ENCODE measurements around the gene RAB20.
"Not testable (repeated sequence)": the region's sequence is repeated elsewhere in the genome, so short reads cannot be mapped to it uniquely, and the experiment has no call there.

The RAB20 gene

DNA sequence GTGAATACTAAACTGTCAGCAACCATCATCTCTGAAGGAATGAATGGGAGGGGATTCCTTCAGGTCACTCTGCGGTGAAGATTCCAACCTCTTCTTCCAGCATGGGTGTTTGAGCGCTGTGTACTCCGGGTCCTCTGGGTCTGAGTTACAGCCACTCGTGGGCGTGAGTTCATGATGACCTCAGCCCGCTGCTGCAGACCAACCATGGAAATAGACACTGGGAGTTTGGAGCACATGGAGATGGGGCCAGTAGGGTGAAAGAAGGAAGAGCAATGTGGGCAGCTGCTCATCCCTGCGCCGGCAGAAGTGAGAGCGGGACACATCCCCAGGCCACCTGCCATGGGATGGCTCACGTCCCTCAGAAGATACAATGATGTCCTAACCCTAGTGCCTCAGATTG is 16.8 kb upstream of the RAB20 start:
- Histone ChIP-seq H3K27ac (no peak overlapping the region), H3K9ac (ENCODE audit: insufficient read length) (no peak overlapping the region), H3K36me3 (ENCODE audit: insufficient read depth, low read length) (no peaks in the 10 kb centered on the region), H3K4me3 (no peak overlapping the region), H3K9me3 (ENCODE audit: low read depth, low read length) (no peaks in the 10 kb centered on the region)
- no peak for DNase-seq (ENCODE audit: low read depth, low spot score)
- TF ChIP-seq EZH2 (IDR thresholded peaks at IDR 0.05) = no peak
- TF ChIP-seq POLR2AphosphoS5 (IDR thresholded peaks at IDR 0.05; ENCODE audit: borderline replicate concordance, low read depth, low read length) = no peak
- no peak for TF ChIP-seq FOXP2 (optimal IDR thresholded peaks at IDR 0.05; ENCODE audit: control extremely low read depth, extremely low read length, insufficient read depth)

DNA sequence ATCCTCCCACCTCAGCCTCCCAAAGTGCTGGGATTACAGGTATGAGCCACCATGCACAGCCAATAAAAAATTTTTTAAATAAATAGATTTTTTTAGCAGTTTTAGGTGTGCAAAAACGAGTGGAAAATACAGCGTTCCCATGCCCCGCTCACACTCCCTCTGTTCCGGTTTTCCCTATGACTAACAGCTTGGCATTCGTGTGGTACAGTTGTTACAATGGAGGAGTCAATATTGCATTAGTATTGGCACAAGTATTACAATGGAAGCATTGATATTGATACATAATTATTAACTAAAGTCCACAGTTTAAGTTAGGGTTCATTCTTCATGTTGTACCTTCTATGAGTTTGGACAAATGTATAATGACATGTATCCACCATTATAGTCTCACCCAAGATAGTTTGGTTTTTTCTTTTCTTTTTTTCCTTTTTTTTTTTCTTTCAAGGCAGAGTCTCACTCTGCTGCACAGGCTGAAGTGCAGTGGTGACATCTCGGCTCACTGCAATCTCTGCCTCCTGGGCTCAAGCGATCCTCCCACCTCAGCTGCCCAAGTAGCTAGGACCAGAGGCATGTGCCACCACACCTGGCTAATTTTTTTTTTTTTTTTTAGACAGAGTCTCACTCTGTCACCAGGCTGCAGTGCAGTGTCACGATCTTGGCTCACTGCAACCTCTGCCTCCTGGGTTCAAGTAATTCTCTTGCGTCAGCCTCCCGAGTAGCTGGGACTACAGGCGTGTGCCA is 15.4 kb upstream of the RAB20 start:
- Histone ChIP-seq H3K27ac (no peak overlapping the region), H3K9me3 (ENCODE audit: low read depth, low read length) (no peaks in the 10 kb centered on the region), H3K36me3 (ENCODE audit: insufficient read depth, low read length) (no peaks in the 10 kb centered on the region), H3K9ac (ENCODE audit: insufficient read length) (no peak overlapping the region), H3K4me3 (no peak overlapping the region)
- no peak for DNase-seq (ENCODE audit: low read depth, low spot score)
- TF ChIP-seq POLR2AphosphoS5 (IDR thresholded peaks at IDR 0.05; ENCODE audit: borderline replicate concordance, low read depth, low read length) = no peak
- no peak for TF ChIP-seq EZH2 (IDR thresholded peaks at IDR 0.05)
- no peak for TF ChIP-seq FOXP2 (optimal IDR thresholded peaks at IDR 0.05; ENCODE audit: control extremely low read depth, extremely low read length, insufficient read depth)

DNA sequence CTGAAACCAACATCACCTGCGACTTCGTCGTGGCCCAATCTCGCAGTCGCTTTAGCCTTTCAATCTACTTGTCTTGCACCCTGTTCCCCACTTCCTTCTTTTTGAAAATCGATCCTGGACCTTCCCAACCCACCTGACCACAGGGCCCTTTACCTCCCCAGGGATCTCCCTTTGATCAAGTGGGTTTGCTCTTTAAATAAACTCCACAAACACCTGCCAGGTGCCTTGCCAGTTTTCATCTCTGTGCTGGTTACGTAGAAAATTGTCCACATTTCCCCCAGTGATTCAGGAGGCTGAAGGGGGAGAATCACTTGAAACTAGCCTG is 14.5 kb upstream of the RAB20 start:
- H3K9ac ChIP-seq (ENCODE audit: insufficient read length) = no peak overlapping the region
- DNase-seq (ENCODE audit: low read depth, low spot score) = no peak
- no peak for TF ChIP-seq POLR2AphosphoS5 (IDR thresholded peaks at IDR 0.05; ENCODE audit: borderline replicate concordance, low read depth, low read length)
- TF ChIP-seq FOXP2 (optimal IDR thresholded peaks at IDR 0.05; ENCODE audit: control extremely low read depth, extremely low read length, insufficient read depth) = no peak
- TF ChIP-seq EZH2 (IDR thresholded peaks at IDR 0.05) = no peak
- no peak overlapping the region for H3K4me3 ChIP-seq
- H3K36me3 ChIP-seq (ENCODE audit: insufficient read depth, low read length) = no peaks in the 10 kb centered on the region
- no peaks in the 10 kb centered on the region for H3K9me3 ChIP-seq (ENCODE audit: low read depth, low read length)
- H3K27ac ChIP-seq = no peak overlapping the region

DNA sequence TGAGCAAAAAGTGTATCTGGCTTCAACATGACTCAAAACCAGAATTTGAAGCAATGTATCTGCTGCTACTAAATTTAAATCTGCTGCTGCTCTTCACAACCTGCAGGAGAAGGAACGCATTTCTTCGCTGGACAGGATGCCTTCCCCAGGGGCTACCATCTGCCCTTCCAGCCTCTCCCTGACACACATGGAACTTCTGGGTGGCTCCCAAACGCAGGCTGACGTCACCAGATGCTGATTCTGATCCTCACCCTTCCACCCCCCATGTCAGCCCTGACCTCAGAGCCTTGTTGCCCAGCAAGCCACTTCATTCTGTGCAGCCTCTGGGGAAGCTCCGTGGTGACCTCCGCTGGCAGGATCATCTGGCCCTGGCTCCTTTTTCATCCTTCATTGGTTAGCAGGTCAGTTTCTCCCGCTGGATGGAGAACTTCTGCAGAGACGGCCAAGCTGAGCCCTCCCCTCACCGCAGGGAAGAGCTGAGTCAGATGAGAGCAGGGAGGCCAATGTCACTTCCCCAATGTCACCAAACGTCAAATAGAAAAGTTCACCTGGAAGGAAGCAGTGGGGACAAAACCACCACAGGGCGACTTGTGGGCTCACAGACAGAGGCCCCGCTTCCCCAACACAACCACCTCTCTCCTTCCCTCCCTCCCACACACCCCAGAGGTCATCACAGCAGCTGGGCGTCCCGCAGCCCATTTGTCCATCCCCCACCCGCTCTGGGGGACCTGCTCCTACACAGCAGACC is 14.0 kb upstream of the RAB20 start:
- Histone ChIP-seq H3K36me3 (ENCODE audit: insufficient read depth, low read length) (no peaks in the 10 kb centered on the region), H3K27ac (no peak overlapping the region), H3K9ac (ENCODE audit: insufficient read length) (no peak overlapping the region), H3K4me3 (no peak overlapping the region), H3K9me3 (ENCODE audit: low read depth, low read length) (no peaks in the 10 kb centered on the region)
- no peak for DNase-seq (ENCODE audit: low read depth, low spot score)
- TF ChIP-seq EZH2 (IDR thresholded peaks at IDR 0.05) = no peak
- no peak for TF ChIP-seq POLR2AphosphoS5 (IDR thresholded peaks at IDR 0.05; ENCODE audit: borderline replicate concordance, low read depth, low read length)
- TF ChIP-seq FOXP2 (optimal IDR thresholded peaks at IDR 0.05; ENCODE audit: control extremely low read depth, extremely low read length, insufficient read depth) = no peak

DNA sequence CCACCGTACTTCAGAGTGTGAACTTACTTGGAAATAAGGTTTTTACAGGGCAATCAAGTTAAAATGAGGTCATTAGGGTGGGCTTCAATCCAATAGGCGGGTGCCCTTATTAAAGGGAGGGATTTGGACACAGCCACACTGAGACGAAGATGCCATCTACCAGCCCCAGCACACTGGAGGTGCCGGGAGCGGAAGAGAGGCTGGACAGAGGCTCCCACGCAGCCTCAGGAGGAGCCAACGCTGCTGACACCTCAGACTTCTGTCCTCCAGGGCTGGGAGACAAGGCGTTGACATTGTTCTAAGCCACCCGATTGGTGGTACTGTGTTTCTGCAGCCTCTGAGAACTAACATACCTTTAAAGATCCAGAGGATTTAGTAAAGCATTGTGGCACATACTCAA is 12.6 kb upstream of the RAB20 start:
- Histone ChIP-seq H3K4me3 (no peak overlapping the region), H3K27ac (no peak overlapping the region), H3K36me3 (ENCODE audit: insufficient read depth, low read length) (no peaks in the 10 kb centered on the region), H3K9me3 (ENCODE audit: low read depth, low read length) (no peaks in the 10 kb centered on the region), H3K9ac (ENCODE audit: insufficient read length) (no peak overlapping the region)
- no peak for TF ChIP-seq FOXP2 (optimal IDR thresholded peaks at IDR 0.05; ENCODE audit: control extremely low read depth, extremely low read length, insufficient read depth)
- no peak for TF ChIP-seq POLR2AphosphoS5 (IDR thresholded peaks at IDR 0.05; ENCODE audit: borderline replicate concordance, low read depth, low read length)
- no peak for TF ChIP-seq EZH2 (IDR thresholded peaks at IDR 0.05)
- no peak for DNase-seq (ENCODE audit: low read depth, low spot score)

DNA sequence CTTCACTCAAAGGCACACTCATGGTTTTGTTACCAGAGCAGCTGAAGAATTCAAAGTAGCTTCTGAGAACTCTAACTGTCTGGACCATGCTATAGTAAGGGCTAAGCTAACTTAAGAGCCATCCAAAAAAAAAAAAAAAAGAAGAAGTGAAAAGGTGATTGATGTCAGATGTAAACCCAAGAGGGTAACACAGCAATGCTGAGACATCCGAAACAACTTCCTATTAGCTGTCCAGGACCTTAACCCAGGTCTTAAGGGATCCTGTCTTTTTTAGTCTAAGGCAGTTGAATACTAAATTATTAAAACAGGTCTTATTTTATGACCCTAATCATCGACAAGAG is 11.2 kb upstream of the RAB20 start:
- no peak overlapping the region for H3K27ac ChIP-seq
- no peaks in the 10 kb centered on the region for H3K9me3 ChIP-seq (ENCODE audit: low read depth, low read length)
- no peak overlapping the region for H3K4me3 ChIP-seq
- no peak for DNase-seq (ENCODE audit: low read depth, low spot score)
- TF ChIP-seq EZH2 (IDR thresholded peaks at IDR 0.05) (no peak), FOXP2 (optimal IDR thresholded peaks at IDR 0.05; ENCODE audit: control extremely low read depth, extremely low read length, insufficient read depth) (no peak)
- H3K9ac ChIP-seq (ENCODE audit: insufficient read length) = no peak overlapping the region
- H3K36me3 ChIP-seq (ENCODE audit: insufficient read depth, low read length) = no peaks in the 10 kb centered on the region

DNA sequence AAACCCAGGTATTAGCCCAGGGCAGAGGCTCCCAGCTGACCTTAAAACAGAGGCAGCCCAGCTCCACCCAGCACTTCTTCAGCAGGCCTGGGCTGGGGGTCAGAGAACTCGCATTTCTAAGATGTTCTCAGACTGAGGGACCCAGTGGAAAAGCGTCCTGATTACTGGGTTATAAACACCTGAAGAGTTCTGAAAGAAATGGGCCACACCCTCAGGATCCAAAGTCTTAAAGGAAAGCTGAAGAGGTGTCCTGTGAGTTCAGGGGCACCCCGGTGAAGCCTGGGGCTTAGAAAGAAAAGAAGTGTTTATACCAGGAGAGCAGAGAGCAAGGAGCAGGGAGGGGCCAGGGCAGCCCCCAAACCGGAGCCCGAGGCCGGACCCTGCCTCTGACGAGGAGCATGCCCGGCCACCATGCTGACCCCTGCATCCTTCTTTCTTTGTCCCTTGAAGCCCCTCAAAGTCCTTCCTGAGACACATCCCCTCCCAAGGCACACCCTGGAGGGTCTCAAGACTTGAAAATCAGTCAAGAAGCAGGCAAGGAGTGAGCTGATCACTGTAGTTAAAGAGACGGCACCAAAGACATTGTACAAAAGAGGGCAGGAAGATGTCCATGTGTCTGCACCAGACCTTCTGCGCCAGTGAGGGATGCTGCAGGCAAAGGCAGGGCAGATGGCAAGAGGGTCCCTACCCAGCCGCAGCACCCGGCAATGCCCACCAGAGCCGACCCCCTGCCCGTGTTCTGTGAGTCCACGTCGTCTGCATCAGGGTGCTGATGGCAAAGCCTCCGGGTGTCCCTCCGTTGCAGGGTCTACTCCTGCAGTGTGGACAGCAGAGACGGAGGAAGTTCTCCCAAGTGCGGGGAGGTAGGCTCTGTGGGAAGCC is 10.6 kb upstream of the RAB20 start:
- DNase-seq (ENCODE audit: low read depth, low spot score) = no peak
- H3K9ac ChIP-seq (ENCODE audit: insufficient read length) = no peak overlapping the region
- H3K4me3 ChIP-seq = no peak overlapping the region
- H3K36me3 ChIP-seq (ENCODE audit: insufficient read depth, low read length) = no peaks in the 10 kb centered on the region
- TF ChIP-seq POLR2AphosphoS5 (IDR thresholded peaks at IDR 0.05; ENCODE audit: borderline replicate concordance, low read depth, low read length) (no peak), FOXP2 (optimal IDR thresholded peaks at IDR 0.05; ENCODE audit: control extremely low read depth, extremely low read length, insufficient read depth) (no peak), EZH2 (IDR thresholded peaks at IDR 0.05) (no peak)
- no peaks in the 10 kb centered on the region for H3K9me3 ChIP-seq (ENCODE audit: low read depth, low read length)
- no peak overlapping the region for H3K27ac ChIP-seq

DNA sequence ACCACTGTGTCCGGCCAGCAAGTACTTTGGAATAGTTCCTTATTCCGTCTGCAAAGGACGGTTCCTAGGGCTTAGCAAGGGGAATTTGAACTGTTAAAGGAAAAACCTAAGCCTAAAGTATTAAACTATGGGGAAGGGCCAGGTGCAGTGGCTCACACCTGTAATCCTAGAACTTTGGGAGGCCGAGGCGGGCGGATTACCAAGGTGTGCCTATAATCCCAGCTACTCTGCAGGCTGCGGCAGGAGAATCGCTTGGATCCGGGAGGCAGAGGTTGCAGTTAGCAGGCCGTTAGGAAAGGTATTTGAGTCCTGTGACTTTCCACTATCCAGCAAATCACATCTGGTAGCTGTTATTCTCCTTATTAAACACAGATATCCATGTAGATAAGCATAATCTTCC is 9.4 kb upstream of the RAB20 start:
- Histone ChIP-seq H3K9me3 (ENCODE audit: low read depth, low read length) (no peaks in the 10 kb centered on the region), H3K4me3 (no peak overlapping the region), H3K36me3 (ENCODE audit: insufficient read depth, low read length) (no peaks in the 10 kb centered on the region), H3K9ac (ENCODE audit: insufficient read length) (no peak overlapping the region), H3K27ac (no peak overlapping the region)
- no peak for TF ChIP-seq FOXP2 (optimal IDR thresholded peaks at IDR 0.05; ENCODE audit: control extremely low read depth, extremely low read length, insufficient read depth)
- no peak for DNase-seq (ENCODE audit: low read depth, low spot score)

DNA sequence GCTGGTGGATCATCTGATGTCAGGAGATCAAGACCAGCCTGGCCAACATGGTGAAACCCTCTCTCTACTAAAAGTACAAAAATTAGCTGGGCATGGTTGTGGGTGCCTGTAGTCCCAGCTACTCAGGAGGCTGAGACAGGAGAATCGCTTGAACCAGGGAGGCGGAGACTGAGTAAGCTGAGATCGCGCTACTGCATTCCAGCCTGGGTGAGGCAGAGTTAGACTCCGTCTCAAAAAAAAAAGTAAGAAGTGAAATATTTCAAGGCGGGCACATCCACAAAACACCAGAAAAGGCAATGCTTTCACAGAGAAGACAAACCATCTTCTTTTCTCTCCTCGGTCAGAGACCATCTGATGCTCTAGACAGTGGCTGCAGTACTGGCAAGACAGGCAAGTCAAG is 8.4 kb upstream of the RAB20 start:
- H3K9ac ChIP-seq (ENCODE audit: insufficient read length); H3K9me3 ChIP-seq (ENCODE audit: low read depth, low read length); H3K27ac ChIP-seq; DNase-seq (ENCODE audit: low read depth, low spot score); H3K4me3 ChIP-seq; H3K36me3 ChIP-seq (ENCODE audit: insufficient read depth, low read length): not testable (repeated sequence)
